ENCODE measurements around the gene PTGR3. TPM values are rescaled to one million over a fixed set of nuclear protein-coding genes. Genes with fewer than 3 reads are reported as not detected.

Gene PTGR3
- total RNA-seq, 1 experiment from 2014 or later, result 12.2 TPM

- H3K4me3 ChIP-seq, result no peak overlapping the region
- H3K27me3 ChIP-seq, result no peaks in the 10 kb centered on the region
- no peak for DNase-seq
- no peaks in the 10 kb centered on the region for H3K4me1 ChIP-seq
- no peaks in the 10 kb centered on the region for H3K36me3 ChIP-seq
- no peaks in the 10 kb centered on the region for H3K9me3 ChIP-seq (replicated peaks)
- no peak overlapping the region for H3K27ac ChIP-seq
Observed at GRCh38 chr18:75213611-75214331, 4.8 kb upstream of the PTGR3 start.

GRCh38 chr18:75212751-75213090, 3.8 kb upstream of the PTGR3 start:
- Histone ChIP-seq H3K36me3 (no peaks in the 10 kb centered on the region), H3K27me3 (no peaks in the 10 kb centered on the region), H3K27ac (no peak overlapping the region), H3K4me3 (no peak overlapping the region), H3K4me1 (no peaks in the 10 kb centered on the region), H3K9me3 (replicated peaks) (no peaks in the 10 kb centered on the region)
- DNase-seq, result no peak

GRCh38 chr18:75211953-75212750, 3.2 kb upstream of the PTGR3 start:
- H3K4me1 ChIP-seq, result no peaks in the 10 kb centered on the region
- no peaks in the 10 kb centered on the region for H3K27me3 ChIP-seq
- peak; percentile 19 to 35 for DNase-seq
- no peak overlapping the region for H3K27ac ChIP-seq
- no peaks in the 10 kb centered on the region for H3K9me3 ChIP-seq (replicated peaks)
- peak overlapping the region; percentile 74 for H3K4me3 ChIP-seq
- H3K36me3 ChIP-seq, result no peaks in the 10 kb centered on the region

- Histone ChIP-seq H3K4me1 (no peaks in the 10 kb centered on the region), H3K27me3 (no peaks in the 10 kb centered on the region), H3K9me3 (replicated peaks) (no peaks in the 10 kb centered on the region), H3K36me3 (no peaks in the 10 kb centered on the region), H3K4me3 (peak overlapping the region; percentile 74), H3K27ac (no peak overlapping the region)
- DNase-seq, result no peak
Observed at GRCh38 chr18:75211626-75211952, 2.6 kb upstream of the PTGR3 start.

GRCh38 chr18:75211002-75211621, 2.2 kb upstream of the PTGR3 start:
- H3K36me3 ChIP-seq, result no peaks in the 10 kb centered on the region
- DNase-seq, result peak in 1 of 2 experiments; percentile 26
- H3K4me1 ChIP-seq, result no peaks in the 10 kb centered on the region
- H3K9me3 ChIP-seq (replicated peaks), result no peaks in the 10 kb centered on the region
- no peaks in the 10 kb centered on the region for H3K27me3 ChIP-seq
- H3K4me3 ChIP-seq, result peak overlapping the region; percentile 91
- no peak overlapping the region; the same call in 1 of the 2 replicates for H3K27ac ChIP-seq

- H3K27ac ChIP-seq, result peak within 1 kb of the TSS; percentile 65
- H3K36me3 ChIP-seq, result no peaks in the 10 kb centered on the region
- no peaks in the 10 kb centered on the region for H3K4me1 ChIP-seq
- H3K27me3 ChIP-seq, result no peaks in the 10 kb centered on the region
- peak; percentile 51 to 73 for DNase-seq
- no peaks in the 10 kb centered on the region for H3K9me3 ChIP-seq (replicated peaks)
- peak within 1 kb of the TSS; percentile 91 for H3K4me3 ChIP-seq
Observed at GRCh38 chr18:75210274-75211001, 1.5 kb upstream of the PTGR3 start, which contains the start of gene TSHZ1. TSS of gene TSHZ1 (plus strand) at chr18:75210797. CDS start at chr18:75211877, 1,080 bp downstream.

GRCh38 chr18:75209951-75210258, 966 bp upstream of the PTGR3 start:
- H3K4me3 ChIP-seq, result peak overlapping the region; percentile 91
- no peaks in the 10 kb centered on the region for H3K36me3 ChIP-seq
- peak overlapping the region; percentile 65 for H3K27ac ChIP-seq
- DNase-seq, result no peak
- no peaks in the 10 kb centered on the region for H3K4me1 ChIP-seq
- no peaks in the 10 kb centered on the region for H3K9me3 ChIP-seq (replicated peaks)
- H3K27me3 ChIP-seq, result no peaks in the 10 kb centered on the region

- Histone ChIP-seq H3K27ac (peak overlapping the region; percentile 81), H3K27me3 (no peaks in the 10 kb centered on the region), H3K4me3 (peak overlapping the region; percentile 91), H3K9me3 (replicated peaks) (no peaks in the 10 kb centered on the region), H3K36me3 (no peaks in the 10 kb centered on the region), H3K4me1 (no peaks in the 10 kb centered on the region)
- no peak for DNase-seq
Observed at GRCh38 chr18:75208836-75209128, 157 bp downstream of the PTGR3 start.

GRCh38 chr18:75208155-75208835, 644 bp downstream of the PTGR3 start:
- DNase-seq, result peak; percentile 31 to 46
- no peaks in the 10 kb centered on the region for H3K9me3 ChIP-seq (replicated peaks)
- no peaks in the 10 kb centered on the region for H3K36me3 ChIP-seq
- no peaks in the 10 kb centered on the region for H3K4me1 ChIP-seq
- H3K4me3 ChIP-seq, result peak overlapping the region; percentile 91
- no peaks in the 10 kb centered on the region for H3K27me3 ChIP-seq
- peak overlapping the region; percentile 81 for H3K27ac ChIP-seq

- Histone ChIP-seq H3K27ac (peak overlapping the region; percentile 81), H3K4me1 (no peaks in the 10 kb centered on the region), H3K36me3 (no peaks in the 10 kb centered on the region), H3K9me3 (replicated peaks) (no peaks in the 10 kb centered on the region), H3K4me3 (peak overlapping the region; percentile 91), H3K27me3 (no peaks in the 10 kb centered on the region)
- DNase-seq, result peak in 1 of 2 experiments; percentile 23
Observed at GRCh38 chr18:75207310-75208154, 1.4 kb downstream of the PTGR3 start.

- Histone ChIP-seq H3K9me3 (replicated peaks) (no peaks in the 10 kb centered on the region), H3K36me3 (no peaks in the 10 kb centered on the region), H3K4me1 (no peaks in the 10 kb centered on the region), H3K27me3 (no peaks in the 10 kb centered on the region), H3K4me3 (peak overlapping the region; percentile 91), H3K27ac (no peak overlapping the region)
- no peak for DNase-seq
Observed at GRCh38 chr18:75206452-75207309, 2.3 kb downstream of the PTGR3 start.

GRCh38 chr18:75205514-75206132, 3.3 kb downstream of the PTGR3 start:
- H3K27me3 ChIP-seq, result no peaks in the 10 kb centered on the region
- no peaks in the 10 kb centered on the region for H3K36me3 ChIP-seq
- no peak for DNase-seq
- no peak overlapping the region for H3K4me3 ChIP-seq
- no peak overlapping the region for H3K27ac ChIP-seq
- H3K9me3 ChIP-seq (replicated peaks), result no peaks in the 10 kb centered on the region
- H3K4me1 ChIP-seq, result no peaks in the 10 kb centered on the region

Measured in SJCRH30 (cell line).